Pancreas (tissue), 10 donors: ENCODE results near the gene FUOM. TPM values are rescaled to one million over a fixed set of nuclear protein-coding genes. Genes with fewer than 3 reads are reported as not detected.
"Not testable (repeated sequence)": the region's sequence is repeated elsewhere in the genome, so short reads cannot be mapped to it uniquely, and the experiment has no call there.

Experiments used
- ATAC-seq, 4 donors: fragments of 200-7000 bp; cut with Tn5 transposase; one replicate each; pipeline versions ENCODE4 v1.8.0 to v1.9.1; 2020; ENCODE audit warnings: mild to moderate bottlenecking in 4 of 4, moderate library complexity in 4 of 4
- DNase-seq, 6 donors: peaks; one replicate each; pipeline ENCODE4 v3.0.0-alpha.2; 2020
- FAIRE-seq: peaks from 2 replicates; lab custom pipeline; 2012; peaks lifted over from hg19 to GRCh38; lab: Jason Lieb, UNC
- H3K27ac ChIP-seq, 4 donors: fragments of 200-600 bp; sonication (generic); 1 replicate in 3 of 4; 2 replicates in 1 of 4; pipeline versions ENCODE4 v1.5.0 to v1.8.0; 2020
- H3K27me3 ChIP-seq, 4 donors: fragments of 200-600 bp; one replicate each; pipeline ENCODE4 v1.8.0; 2021
- H3K36me3 ChIP-seq, 3 donors: fragments of 200-600 bp; sonication (generic) in 1 of 3; one replicate each; pipeline versions ENCODE4 v1.5.0 to v1.8.0; 2020 to 2021
- H3K4me1 ChIP-seq, 3 donors: fragments of 200-600 bp; one replicate each; pipeline ENCODE4 v1.8.0; 2021
- H3K4me3 ChIP-seq, 4 donors: fragments of 200-600 bp; sonication (generic) in 2 of 4; one replicate each; pipeline versions ENCODE4 v1.5.0 to v1.8.0; 2020 to 2021
- H3K9me3 ChIP-seq, 4 donors: fragments of 200-600 bp; one replicate each; pipeline ENCODE4 v1.8.0; 2021
- CTCF ChIP-seq, 4 donors: fragments of 200-600 bp; sonication (generic) in 3 of 4; IDR thresholded peaks; one replicate each; pipeline versions ENCODE4 v1.5.0 to v1.8.0; 2021; ENCODE audit warnings: antibody characterized with exemption in 4 of 4
- whole genome bisulfite sequencing, 2 donors: extraction: QIAGEN DNeasy Blood & Tissue Kit; methylation state at CpG; one replicate each; pipeline ENCODE4 v1.1.7; 2013; 5-methylcytosine and 5-hydroxymethylcytosine counted together
- intact Hi-C, 3 donors: fragments of 100-400 bp; cut with DNase I; formaldehyde crosslinking; loops; one replicate each; pipeline versions ENCODE4 v1.11.1 to v1.14.2; 2022
- polyA plus RNA-seq, 2 donors: library from polyadenylated mRNA; stranded (reverse); fragments of 200-250 nt; gene quantifications; one replicate each; pipeline ENCODE4 v1.2.3, GENCODE V29; 2013
- total RNA-seq, 6 donors: library from RNA; stranded (reverse); fragmentation: NEBNext Ultra II Directional in 4 of 6; extraction: Animal tissue kit (Norgen Biotek cat#: 25700) in 4 of 6; gene quantifications; one replicate each; pipeline versions ENCODE4 v1.2.1 to v1.2.4, GENCODE V29; 2021 to 2023
- donor health status: healthy with polysubstance abuse.
- donor health status: DM: no; HTN: no; CAD: no; lungs with moderate emphysema.
- donor health status: DM: no; HTN: no; CAD: no.
- donor health status: control.
- donor health status: control.
- donor health status: Bipolar disorder and iron deficiency.
- donor health status: DM: yes; HTN: yes; CAD: no.
- donor health status: DM: no; HTN: no; CAD: no.
- donor health status: DM: no; HTN: no; CAD: no.
- donor health status: DM: yes; HTN: yes; CAD: no.

FUOM gene
- total and polyA plus RNA-seq, 8 donors: 6.3 to 19.2 (median 10.3) TPM

GRCh38 chr10:133368153-133368552 is 10.3 kb upstream of the FUOM start:
- no peak for FAIRE-seq
- intact Hi-C loops: no loop called here
- H3K4me1 ChIP-seq: peaks cover 0 to 3% (median 0%) of the 10 kb centered on the region in 3 donors

GRCh38 chr10:133367461-133367860 is 9.6 kb upstream of the FUOM start:
- DNase-seq, H3K9me3 ChIP-seq, H3K4me3 ChIP-seq, H3K4me1 ChIP-seq, H3K27ac ChIP-seq, intact Hi-C loops, ATAC-seq, FAIRE-seq, H3K27me3 ChIP-seq: not testable (repeated sequence)
- 94 to 96% methylated on average over 3 to 5 of the region's 7 CpGs for WGBS, 2 donors
- peaks cover 6 to 64% (median 25%) of the 10 kb centered on the region in 3 donors for H3K36me3 ChIP-seq

More at GRCh38 chr10:133368153-133368552, 10.3 kb upstream of the FUOM start:
- H3K36me3 ChIP-seq: peaks cover 6 to 57% (median 25%) of the 10 kb centered on the region in 3 donors
- ATAC-seq (no peak), DNase-seq (no peak)
- no peaks in the 10 kb centered on the region for H3K27me3 ChIP-seq
- no peak for TF ChIP-seq CTCF (IDR thresholded peaks at IDR 0.05)
- WGBS, 2 donors: 95 to 96% methylated on average over 7 of the region's 7 CpGs
- no peaks in the 10 kb centered on the region for H3K9me3 ChIP-seq
- H3K27ac ChIP-seq: no peak overlapping the region
- no peak overlapping the region for H3K4me3 ChIP-seq

GRCh38 chr10:133366751-133367150 is 8.9 kb upstream of the FUOM start:
- Histone ChIP-seq H3K9me3 (no peaks in the 10 kb centered on the region), H3K27me3 (no peaks in the 10 kb centered on the region), H3K36me3 (peaks cover 6 to 67% (median 25%) of the 10 kb centered on the region in 3 donors), H3K4me1 (no peaks in the 10 kb centered on the region), H3K27ac (no peak overlapping the region), H3K4me3 (no peak overlapping the region)
- FAIRE-seq (no peak), DNase-seq (peak in 1 of 6 donors; percentile 19), ATAC-seq (no peak)
- WGBS, 2 donors: 94 to 97% methylated on average over 13 of the region's 13 CpGs
- intact Hi-C loops: no loop called here
- no peak for TF ChIP-seq CTCF (IDR thresholded peaks at IDR 0.05)

- no peaks in the 10 kb centered on the region for H3K9me3 ChIP-seq
- peaks cover 6 to 67% (median 25%) of the 10 kb centered on the region in 3 donors for H3K36me3 ChIP-seq
- ATAC-seq (no peak), DNase-seq (no peak), FAIRE-seq (no peak)
- no peak for TF ChIP-seq CTCF (IDR thresholded peaks at IDR 0.05)
- intact Hi-C loops: no loop called here
- no peaks in the 10 kb centered on the region for H3K27me3 ChIP-seq
- no peaks in the 10 kb centered on the region for H3K4me1 ChIP-seq
- no peak overlapping the region for H3K27ac ChIP-seq
- H3K4me3 ChIP-seq: no peak overlapping the region
- 86% methylated on average over 17 of the region's 17 CpGs for WGBS, 2 donors
Measured at GRCh38 chr10:133366130-133366478, 8.3 kb upstream of the FUOM start.

DNA sequence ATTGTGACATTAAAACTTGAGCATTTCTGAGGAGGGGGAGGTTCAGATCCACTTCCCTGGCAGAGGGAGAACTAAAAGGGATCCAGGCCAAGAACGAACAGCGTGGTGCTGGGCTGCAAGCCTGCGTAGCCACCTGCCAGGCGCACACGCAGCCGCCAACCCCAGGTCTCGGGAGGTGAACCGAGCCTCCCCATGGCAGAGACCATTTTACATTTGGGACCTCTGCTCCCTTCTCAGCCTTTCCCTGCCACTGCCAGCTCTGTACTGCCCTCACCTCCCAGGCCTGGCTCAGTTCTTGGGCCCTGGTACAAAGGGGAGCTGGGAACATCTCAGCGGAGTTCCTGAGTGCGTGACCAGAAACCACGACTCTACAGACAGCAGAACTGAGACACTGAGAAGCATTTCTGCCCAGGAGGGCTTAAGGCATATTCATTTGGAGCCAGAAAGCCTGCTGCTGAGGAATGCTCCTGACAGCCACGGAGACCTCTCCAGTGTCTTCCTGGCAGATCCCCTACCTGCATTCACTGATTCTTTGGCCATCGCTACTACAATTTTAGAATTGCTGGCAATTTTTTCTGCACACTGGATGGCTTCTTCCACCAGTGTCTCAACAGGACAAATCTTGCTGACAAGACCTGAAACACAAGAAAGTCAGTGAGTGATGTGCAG is 7.8 kb upstream of the FUOM start:
- DNase-seq (no peak), FAIRE-seq (no peak), ATAC-seq (no peak)
- intact Hi-C loops: no loop called here
- H3K36me3 ChIP-seq: peaks cover 6 to 66% (median 25%) of the 10 kb centered on the region in 3 donors
- 87 to 89% methylated on average over 13 of the region's 13 CpGs for WGBS, 2 donors
- no peak for TF ChIP-seq CTCF (IDR thresholded peaks at IDR 0.05)
- H3K9me3 ChIP-seq: no peaks in the 10 kb centered on the region
- no peak overlapping the region for H3K4me3 ChIP-seq
- H3K27ac ChIP-seq: no peak overlapping the region
- no peaks in the 10 kb centered on the region for H3K27me3 ChIP-seq
- peaks cover 0 to 4% (median 0%) of the 10 kb centered on the region in 3 donors for H3K4me1 ChIP-seq
